HG03457 (cell line): Measurements from ENCODE around the gene PSMA2.
A peak's percentile ranks its signal among the peaks of the same experiment; 100 is the strongest.

Experiments used
- ATAC-seq: cut with Tn5 transposase; IDR thresholded peaks from one replicate; pipeline ENCODE4 v1.9.1; 2021; ENCODE audit warnings: moderate number of reproducible peaks; ENCODE audit not compliant: unreplicated experiment

PSMA2 gene

GRCh38 chr7:42931834-42932651 lies at the start of gene PSMA2, which contains the start of gene MRPL32:
TSS of gene PSMA2 (minus strand) at chr7:42932174. CDS start at chr7:42932158, 16 bp downstream.
TSS of gene MRPL32 (plus strand) at chr7:42932376. CDS start at chr7:42932387, 11 bp downstream.
- peak; percentile 99 for ATAC-seq

GRCh38 chr7:42981601-42982000 lies 49.6 kb upstream of the PSMA2 start:
- no peak for ATAC-seq

GRCh38 chr7:42980514-42980913 lies 48.5 kb upstream of the PSMA2 start:
- no peak for ATAC-seq

GRCh38 chr7:42980084-42980483 lies 48.1 kb upstream of the PSMA2 start:
- ATAC-seq, result no peak

GRCh38 chr7:42978496-42978895 lies 46.5 kb upstream of the PSMA2 start:
- ATAC-seq, result no peak

GRCh38 chr7:42976371-42976770 lies 44.4 kb upstream of the PSMA2 start:
- no peak for ATAC-seq

- no peak for ATAC-seq
Measured at GRCh38 chr7:42972699-42973500, 40.9 kb upstream of the PSMA2 start.

- ATAC-seq, result no peak
Measured at GRCh38 chr7:42967391-42967790, 35.4 kb upstream of the PSMA2 start.

- ATAC-seq, result no peak
Measured at GRCh38 chr7:42964849-42965805, 33.2 kb upstream of the PSMA2 start.

- no peak for ATAC-seq
Measured at GRCh38 chr7:42964293-42964692, 32.3 kb upstream of the PSMA2 start.

GRCh38 chr7:42961170-42961569 lies 29.2 kb upstream of the PSMA2 start:
- no peak for ATAC-seq

- ATAC-seq, result no peak
Measured at GRCh38 chr7:42960762-42961161, 28.8 kb upstream of the PSMA2 start.

GRCh38 chr7:42959549-42959948 lies 27.6 kb upstream of the PSMA2 start:
- no peak for ATAC-seq

- ATAC-seq, result no peak
Measured at GRCh38 chr7:42956062-42956461, 24.1 kb upstream of the PSMA2 start.

- no peak for ATAC-seq
Measured at GRCh38 chr7:42953994-42954393, 22.0 kb upstream of the PSMA2 start.

- ATAC-seq, result no peak
Measured at GRCh38 chr7:42952328-42952727, 20.4 kb upstream of the PSMA2 start.

- ATAC-seq, result no peak
Measured at GRCh38 chr7:42950417-42950816, 18.4 kb upstream of the PSMA2 start.

GRCh38 chr7:42947521-42947920 lies 15.5 kb upstream of the PSMA2 start:
- ATAC-seq, result no peak

- ATAC-seq, result no peak
Measured at GRCh38 chr7:42946627-42946950, 14.6 kb upstream of the PSMA2 start.

- ATAC-seq, result peak; percentile 43
Measured at GRCh38 chr7:42945821-42946626, 14.1 kb upstream of the PSMA2 start.
